ENCODE results near the gene PRC1. TPM values are rescaled to one million over a fixed set of nuclear protein-coding genes. Genes with fewer than 3 reads are reported as not detected.

The PRC1 gene
- total RNA-seq, 1 experiment from 2014 or later, result 75.7 TPM

GRCh38 chr15:90931575-90931827, 62.8 kb downstream of the PRC1 start:
- Histone ChIP-seq H3K27ac (ENCODE audit: insufficient read length, low read depth, low read length) (no peak overlapping the region), H3K14ac (ENCODE audit: insufficient read depth, low read length) (no peak overlapping the region), H2BK120ac (ENCODE audit: low read depth, low read length, poor library complexity, severe bottlenecking) (no peak overlapping the region), H2BK15ac (ENCODE audit: low read depth, low read length) (no peak overlapping the region), H4K91ac (ENCODE audit: insufficient read length, low read depth, low read length) (no peak overlapping the region), H4K8ac (replicated peaks; ENCODE audit: insufficient read length, low read depth, low read length) (no peak overlapping the region), H3K56ac (ENCODE audit: insufficient read length, low read depth, low read length) (no peak overlapping the region), H2BK20ac (ENCODE audit: low read depth, low read length, poor library complexity, severe bottlenecking) (no peak overlapping the region), H3K27me3 (ENCODE audit: insufficient read depth, low read length) (no peaks in the 10 kb centered on the region), H3K79me2 (ENCODE audit: insufficient read depth, low read length) (no peaks in the 10 kb centered on the region; the same call in 1 of the 2 replicates), H3K79me1 (ENCODE audit: insufficient read depth, low read depth, low read length, poor library complexity, severe bottlenecking) (no peaks in the 10 kb centered on the region), H4K20me1 (ENCODE audit: control insufficient read depth, insufficient read depth, insufficient read length) (no peaks in the 10 kb centered on the region), H4K5ac (ENCODE audit: insufficient read length, low read depth, low read length) (no peak overlapping the region), H2AK5ac (ENCODE audit: insufficient read length, low read length) (no peak overlapping the region), H2BK12ac (ENCODE audit: insufficient read length, low read depth, low read length) (no peak overlapping the region), H3K18ac (ENCODE audit: insufficient read length, low read depth, low read length) (no peak overlapping the region), H3K4ac (ENCODE audit: low read depth, low read length) (no peak overlapping the region), H3K23ac (ENCODE audit: insufficient read length, low read depth, low read length) (no peak overlapping the region), H3K4me2 (ENCODE audit: insufficient read depth, insufficient read length, low read length) (peak overlapping the region; percentile 80), H3K4me1 (ENCODE audit: insufficient read depth, low read length) (no peaks in the 10 kb centered on the region), H2AFZ (ENCODE audit: low read length) (no peak overlapping the region), H3K9ac (ENCODE audit: extremely low read depth, insufficient read length, low read length) (no peak overlapping the region), H2BK5ac (ENCODE audit: insufficient read length, low read length) (no peak overlapping the region), H3K23me2 (ENCODE audit: insufficient read length, low read depth, low read length, poor library complexity, severe bottlenecking) (peaks cover 14% of the 10 kb centered on the region), H3K9me3 (ENCODE audit: control insufficient read depth, low read depth, low read length) (no peaks in the 10 kb centered on the region), H3T11ph (ENCODE audit: low read length) (no peak overlapping the region)
- peak overlapping the region; percentile 90 to 94 for H3K4me3 Mint-ChIP-seq
- no peak for TF ChIP-seq CTCF (conservative IDR thresholded peaks at IDR 0.05)
- peaks cover 4 to 6% (median 4%) of the 10 kb centered on the region in 3 experiments; a peak in 6 of 7 replicates for H3K36me3 Mint-ChIP-seq (ENCODE audit: insufficient read depth in 1 of 3, low read depth in 3 of 3)
- DNase-seq, result no peak
- peaks cover 21 to 26% of the 10 kb centered on the region in 2 experiments for H3K4me1 Mint-ChIP-seq
- peak overlapping the region in 1 of 3 experiments; percentile 80; a peak in 2 of 7 replicates for H3K27ac Mint-ChIP-seq
- WGBS (ENCODE audit: extremely low coverage, insufficient read length, low lambda C conversion rate), result no CpG with 5 or more reads among the region's 6 CpGs
- no peaks in the 10 kb centered on the region; a peak in 2 of 5 replicates for H3K9me3 Mint-ChIP-seq
- peaks cover 11% of the 10 kb centered on the region for H3K27me3 Mint-ChIP-seq (ENCODE audit: low read depth)

All from H9 (cell line).